ENCODE data around the gene PDZD8.
A peak's percentile ranks its signal among the peaks of the same experiment; 100 is the strongest.

PDZD8 gene, protein sequence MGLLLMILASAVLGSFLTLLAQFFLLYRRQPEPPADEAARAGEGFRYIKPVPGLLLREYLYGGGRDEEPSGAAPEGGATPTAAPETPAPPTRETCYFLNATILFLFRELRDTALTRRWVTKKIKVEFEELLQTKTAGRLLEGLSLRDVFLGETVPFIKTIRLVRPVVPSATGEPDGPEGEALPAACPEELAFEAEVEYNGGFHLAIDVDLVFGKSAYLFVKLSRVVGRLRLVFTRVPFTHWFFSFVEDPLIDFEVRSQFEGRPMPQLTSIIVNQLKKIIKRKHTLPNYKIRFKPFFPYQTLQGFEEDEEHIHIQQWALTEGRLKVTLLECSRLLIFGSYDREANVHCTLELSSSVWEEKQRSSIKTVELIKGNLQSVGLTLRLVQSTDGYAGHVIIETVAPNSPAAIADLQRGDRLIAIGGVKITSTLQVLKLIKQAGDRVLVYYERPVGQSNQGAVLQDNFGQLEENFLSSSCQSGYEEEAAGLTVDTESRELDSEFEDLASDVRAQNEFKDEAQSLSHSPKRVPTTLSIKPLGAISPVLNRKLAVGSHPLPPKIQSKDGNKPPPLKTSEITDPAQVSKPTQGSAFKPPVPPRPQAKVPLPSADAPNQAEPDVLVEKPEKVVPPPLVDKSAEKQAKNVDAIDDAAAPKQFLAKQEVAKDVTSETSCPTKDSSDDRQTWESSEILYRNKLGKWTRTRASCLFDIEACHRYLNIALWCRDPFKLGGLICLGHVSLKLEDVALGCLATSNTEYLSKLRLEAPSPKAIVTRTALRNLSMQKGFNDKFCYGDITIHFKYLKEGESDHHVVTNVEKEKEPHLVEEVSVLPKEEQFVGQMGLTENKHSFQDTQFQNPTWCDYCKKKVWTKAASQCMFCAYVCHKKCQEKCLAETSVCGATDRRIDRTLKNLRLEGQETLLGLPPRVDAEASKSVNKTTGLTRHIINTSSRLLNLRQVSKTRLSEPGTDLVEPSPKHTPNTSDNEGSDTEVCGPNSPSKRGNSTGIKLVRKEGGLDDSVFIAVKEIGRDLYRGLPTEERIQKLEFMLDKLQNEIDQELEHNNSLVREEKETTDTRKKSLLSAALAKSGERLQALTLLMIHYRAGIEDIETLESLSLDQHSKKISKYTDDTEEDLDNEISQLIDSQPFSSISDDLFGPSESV

DNA sequence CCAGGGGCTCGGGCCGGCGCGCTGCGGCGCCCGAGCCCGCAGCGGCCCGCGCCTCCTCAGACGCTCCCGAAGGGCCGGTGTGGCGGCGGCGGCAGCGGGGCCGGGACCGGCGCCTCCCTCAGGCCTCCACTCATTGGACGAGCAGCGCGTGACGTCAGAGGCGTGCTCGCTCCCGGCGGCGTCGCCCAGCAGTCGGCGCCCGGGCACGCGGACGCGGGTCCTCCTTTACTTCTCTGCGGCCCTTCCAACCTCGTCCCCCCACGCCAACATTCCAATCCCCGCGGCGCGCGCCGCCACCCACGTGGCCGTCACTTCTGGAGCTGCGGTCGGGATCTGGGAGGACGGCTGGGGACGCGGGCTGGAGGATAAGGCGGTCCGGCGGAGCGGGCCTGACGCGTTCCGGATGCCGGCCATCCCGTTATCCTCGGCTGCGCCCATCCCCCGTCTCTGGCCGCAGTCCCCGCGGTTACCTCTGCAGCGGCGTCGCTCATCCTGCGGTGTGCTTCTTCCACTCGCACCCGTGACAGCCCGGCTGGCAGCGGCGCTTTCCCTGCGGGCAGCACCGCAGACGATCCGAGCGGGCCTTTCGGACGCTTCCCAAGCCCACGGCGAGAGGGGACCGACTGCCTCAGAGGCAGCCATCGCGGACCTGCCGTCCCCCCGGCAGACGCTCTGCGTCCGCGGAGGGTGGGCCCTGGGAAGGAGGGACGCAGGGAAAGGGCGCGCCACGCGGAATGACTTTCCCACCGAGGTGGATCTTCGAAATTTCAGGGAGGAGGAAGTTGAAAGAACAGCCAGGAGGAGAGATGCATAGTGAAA is at the start of gene PDZD8:
TSS of gene PDZD8 (minus strand) at position 81 of the 819 bp plus-strand sequence. CDS start 213 bp downstream, outside the sequence.
- peak; percentile 91 to 94 for DNase-seq

DNA sequence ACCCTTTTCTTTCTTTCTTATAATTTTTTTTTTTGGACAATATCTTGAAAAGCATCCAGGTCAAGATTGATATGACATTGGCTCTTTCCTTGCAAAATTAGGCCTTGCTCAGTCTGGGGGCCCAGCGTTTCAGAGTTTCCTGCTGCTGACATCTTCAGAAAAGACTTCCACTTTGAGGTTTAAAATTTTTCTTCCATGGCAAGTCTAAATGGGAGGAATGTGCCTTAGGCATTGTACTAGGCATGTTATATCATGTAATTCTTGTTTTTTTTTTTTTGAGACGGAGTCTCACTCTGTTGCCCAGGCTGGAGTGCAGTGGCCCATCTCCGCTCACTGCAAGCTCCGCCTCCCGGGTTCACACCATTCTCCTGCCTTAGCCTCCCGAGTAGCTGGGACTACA is 48.9 kb upstream of the PDZD8 start:
- no peak for DNase-seq

DNA sequence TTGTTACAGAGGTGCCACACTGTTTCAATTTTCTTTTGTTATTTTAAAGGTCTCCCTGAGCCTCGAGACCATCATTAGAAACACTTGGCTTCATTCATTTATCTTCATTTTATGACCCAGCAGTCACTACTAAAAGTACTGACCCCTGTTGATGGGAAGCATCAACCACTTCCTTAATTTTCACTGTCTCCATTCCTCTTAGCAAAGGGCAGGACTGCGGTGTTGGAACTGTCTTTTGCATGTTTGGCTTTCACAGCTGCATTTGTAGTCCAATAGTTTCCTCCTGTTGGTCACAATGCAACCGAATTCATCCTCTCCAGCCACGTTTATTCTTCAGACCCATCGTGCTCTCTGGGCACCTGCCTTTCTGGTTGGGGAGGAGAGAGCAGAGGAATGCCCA is 46.7 kb upstream of the PDZD8 start:
- DNase-seq = no peak

DNA sequence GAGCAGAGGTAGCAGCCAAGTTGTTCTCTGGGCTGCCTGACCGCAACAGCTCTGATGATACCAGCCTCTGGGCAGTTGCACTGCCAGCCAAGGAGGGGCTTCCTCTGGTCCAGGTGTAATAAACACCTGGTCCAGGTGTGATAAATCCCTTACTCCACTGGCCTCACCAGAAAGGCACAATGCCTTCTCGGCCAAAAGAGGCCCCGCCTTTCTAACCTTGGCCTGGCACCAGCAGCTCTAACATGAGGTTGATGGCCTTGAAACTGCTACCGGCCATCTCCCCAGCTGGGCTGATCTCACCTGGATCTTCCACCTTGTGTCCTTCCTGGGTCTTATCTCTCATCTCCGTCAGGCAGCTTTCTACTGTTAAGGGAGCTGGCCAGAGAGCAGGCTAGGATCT is 45.5 kb upstream of the PDZD8 start:
- DNase-seq = no peak

DNA sequence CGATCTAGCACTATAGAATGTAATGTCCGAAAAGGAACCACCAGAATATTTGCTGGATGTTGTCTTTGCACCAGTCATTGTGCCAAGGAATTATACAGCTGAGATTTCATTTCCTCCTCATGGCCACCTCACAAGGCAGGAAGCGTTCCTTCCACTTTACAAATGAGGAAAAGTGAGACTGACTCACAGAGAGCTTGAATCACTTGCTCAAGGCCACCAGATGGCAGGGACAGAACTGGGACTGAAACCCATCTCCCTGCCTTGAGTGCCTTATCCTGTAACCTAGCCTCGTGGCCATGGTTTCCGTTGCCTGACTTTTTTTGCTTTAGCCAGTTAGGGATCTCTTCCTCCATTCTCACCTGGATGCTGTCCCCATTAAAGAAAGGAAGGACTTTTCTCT is 44.7 kb upstream of the PDZD8 start:
- no peak for DNase-seq

DNA sequence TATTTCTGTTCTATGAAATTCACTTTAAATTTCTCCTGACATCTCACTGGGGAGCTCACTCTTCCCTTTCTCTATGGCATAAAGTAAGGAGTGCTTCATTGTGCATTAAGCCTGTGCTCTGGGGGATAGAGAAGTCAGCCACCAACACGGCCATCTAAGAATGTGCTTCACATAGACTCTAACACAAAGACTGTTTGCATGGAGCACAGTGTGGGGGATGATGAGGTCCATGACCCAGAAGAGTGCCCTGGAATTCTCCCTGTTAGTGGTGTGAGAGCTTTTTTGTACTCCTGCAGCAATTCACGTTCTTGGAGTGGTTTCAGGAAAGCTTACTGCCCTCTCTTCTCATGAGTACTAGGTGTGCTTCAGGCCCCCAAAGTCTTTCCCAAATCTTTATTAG is 43.9 kb upstream of the PDZD8 start:
- DNase-seq = no peak

DNA sequence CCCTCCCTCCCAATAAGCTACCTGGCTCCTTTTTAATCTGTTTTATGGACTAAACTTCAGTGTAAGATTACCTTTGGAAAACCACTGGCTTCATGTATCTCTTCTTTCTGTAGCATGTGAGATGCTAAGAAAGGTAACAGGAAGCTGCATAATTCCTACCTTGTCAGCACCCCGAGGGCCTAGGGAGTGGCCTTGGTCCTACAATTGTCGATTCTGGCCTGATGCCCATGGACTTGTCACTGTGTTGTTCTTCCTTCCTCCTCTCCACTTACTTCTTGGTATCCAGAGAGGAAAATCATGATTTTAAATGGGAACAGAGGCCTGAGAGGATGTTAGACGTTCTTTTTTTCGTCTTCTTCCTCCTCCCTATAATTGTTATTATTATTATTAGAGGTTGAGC is 42.9 kb upstream of the PDZD8 start:
- DNase-seq = no peak

DNA sequence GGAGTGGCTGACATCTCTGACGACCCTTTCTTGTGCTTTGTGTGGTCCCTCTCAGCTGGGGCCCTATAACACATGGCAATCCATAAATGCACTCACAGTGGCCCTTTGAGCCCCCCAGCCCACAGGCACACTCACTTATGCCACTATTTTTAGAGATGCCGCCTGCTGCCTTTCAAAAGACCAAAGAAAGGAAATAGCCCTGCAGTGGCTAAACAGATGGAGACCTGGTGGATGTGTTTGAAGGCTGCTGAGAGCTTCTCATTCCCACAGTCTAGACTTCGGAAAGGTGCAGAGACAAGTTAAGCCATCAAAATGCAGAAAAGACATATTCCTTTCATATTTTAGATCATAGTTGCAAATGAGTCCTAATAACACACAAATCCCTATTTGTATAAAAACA is 42.0 kb upstream of the PDZD8 start:
- DNase-seq = no peak

DNA sequence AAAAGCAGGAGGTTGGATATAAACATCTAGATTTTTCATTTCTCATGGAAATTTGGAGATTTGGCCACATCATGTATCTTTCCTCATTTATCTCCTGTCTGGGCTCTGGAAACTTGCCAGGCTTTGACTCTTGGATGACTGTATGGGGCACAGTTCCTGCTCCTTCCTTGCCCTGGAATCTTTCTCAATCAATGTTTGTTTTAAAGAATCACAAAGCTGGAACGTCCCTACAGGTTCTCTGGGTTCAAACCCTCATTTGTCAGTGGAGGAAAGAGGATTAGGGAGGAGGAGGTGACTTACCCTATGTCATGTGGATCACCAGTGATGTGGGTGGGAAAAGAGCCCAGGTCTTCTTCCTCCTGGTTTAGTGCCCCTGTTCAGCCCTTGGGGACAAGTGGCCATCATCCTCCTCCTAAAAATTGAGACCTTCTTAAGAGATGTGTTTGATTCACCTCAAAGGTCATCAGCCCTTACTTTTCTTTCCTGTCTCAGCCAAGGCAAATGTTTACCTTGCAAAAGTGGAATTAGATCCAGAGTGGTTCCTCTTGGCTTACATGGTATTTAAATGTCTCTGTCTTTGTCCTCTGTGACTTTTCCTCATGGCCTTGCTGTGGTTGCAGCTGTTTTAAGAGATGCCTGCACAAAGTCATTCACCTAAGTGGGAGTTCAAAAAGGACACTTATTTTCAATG is 38.8 kb upstream of the PDZD8 start:
- no peak for DNase-seq

DNA sequence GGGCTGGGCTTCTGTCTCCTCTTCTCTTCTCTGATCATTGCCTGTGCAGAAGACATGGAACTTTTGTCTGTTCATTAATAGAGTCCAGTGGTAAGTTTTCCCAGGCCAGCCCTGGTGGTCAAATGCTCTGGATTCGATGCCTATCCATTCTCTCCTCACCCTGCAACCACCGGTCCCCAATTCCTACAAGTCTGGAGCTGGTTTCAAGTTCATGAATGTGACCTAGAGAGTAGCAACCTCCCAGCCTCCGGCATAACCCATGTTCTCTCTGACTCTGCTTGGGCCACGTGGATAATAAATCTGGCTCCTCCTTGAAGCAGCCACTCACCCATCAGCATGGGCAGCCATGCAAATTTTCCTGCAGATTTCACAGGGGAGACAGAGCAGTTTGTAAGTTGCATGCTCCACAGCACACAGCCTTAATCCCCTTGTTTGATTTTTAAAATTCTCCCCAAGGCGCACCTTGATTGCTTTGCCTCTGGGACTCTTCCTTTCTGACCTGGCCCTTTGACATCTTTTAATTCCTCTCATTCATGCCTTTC is 37.3 kb upstream of the PDZD8 start:
- DNase-seq = no peak

DNA sequence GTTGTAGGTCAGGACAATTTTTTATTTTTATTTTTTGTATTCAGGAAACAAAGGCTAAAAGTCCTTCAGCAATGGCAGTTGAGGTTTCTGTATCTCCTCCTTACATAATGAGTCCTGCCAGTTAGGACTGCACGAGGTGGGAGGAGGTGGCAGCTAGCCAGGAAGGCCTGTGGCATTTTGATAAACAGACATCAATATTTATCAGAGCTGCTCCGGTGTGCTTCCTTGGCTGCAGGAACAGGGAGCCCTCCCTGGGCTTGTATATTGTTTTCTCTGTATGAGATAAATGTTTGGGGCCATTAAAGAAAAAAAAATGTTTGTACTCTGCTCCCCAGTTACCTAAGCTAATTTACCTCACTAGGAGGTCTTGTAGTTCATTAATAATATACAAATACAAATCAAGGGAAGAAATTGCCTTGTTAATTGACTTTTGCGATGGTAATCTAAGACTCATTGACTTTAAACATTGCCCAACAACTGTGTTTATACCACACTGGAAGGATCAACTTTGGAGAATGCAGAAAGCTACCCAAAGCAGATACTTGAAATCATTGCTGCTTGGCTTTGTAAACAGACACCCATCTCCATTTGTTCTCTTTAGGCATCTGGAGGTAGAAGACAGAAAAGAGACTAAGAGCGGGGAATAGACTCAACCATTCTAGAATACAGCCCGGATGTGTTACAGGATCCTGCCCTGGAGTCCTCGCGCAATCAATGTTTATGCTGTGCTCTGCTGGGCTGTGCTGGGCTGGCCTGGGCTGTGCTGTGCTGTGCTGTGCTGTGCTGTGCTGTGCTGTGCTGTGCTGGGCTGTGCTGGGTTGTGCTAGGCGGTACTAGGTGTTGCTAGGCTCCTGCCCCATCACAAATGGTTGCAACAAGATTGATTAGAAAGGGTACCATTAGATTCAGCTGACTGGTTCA is 36.5 kb upstream of the PDZD8 start:
- DNase-seq = no peak

DNA sequence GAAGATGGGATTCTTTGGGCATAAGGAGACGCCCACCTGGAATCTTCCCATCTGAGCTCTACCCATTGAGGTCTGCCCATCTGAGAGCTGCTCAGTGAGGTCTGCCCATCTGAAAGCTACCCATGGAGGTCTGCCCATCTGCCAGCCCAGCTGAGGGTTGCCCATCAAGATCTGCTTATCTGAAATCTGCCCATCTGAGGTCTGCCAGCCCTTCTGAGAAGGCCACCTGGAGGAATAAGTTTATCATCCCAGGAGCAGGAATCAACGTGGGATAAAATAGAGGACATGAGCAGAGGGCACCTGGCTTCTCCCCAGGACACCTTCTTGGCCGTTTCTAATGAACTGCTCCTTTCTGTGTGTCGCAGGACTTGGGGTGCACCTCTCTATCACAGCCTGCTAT is 35.3 kb upstream of the PDZD8 start:
- no peak for DNase-seq

DNA sequence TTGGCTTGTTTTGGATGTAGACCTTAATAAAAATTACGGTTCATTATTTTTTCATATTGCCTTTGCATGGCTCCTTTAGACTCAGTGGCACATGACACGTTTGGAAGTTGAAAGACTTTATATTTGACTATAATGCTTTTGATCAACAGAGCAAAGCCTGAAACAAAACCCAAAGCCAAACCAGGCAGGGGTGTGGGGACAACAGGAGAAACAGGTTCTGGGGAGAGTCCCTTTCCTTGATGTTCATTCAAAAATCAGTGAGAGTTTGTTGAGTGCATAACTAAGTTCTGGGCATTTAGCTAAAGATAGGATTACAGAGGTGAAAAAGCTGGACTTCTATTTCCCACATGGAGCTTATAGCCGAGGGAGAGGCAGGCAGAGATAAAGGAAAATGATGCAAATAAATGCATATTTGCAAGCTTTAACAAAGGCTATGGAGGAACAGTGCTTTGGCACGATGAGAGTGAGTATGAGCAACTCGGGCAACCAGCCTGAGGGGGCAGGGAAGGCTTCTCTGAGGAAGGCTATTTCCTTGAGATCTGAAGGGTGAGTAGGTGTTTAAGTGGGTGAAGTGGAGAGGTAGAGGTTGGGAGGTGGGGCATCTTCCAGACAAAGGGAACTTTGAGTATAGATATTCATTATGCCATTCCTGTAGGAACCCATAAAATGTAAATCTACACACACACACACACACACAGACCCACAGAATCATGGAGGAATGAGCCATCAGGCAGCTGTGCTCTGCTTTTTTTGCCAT is 34.5 kb upstream of the PDZD8 start:
- no peak for DNase-seq

DNA sequence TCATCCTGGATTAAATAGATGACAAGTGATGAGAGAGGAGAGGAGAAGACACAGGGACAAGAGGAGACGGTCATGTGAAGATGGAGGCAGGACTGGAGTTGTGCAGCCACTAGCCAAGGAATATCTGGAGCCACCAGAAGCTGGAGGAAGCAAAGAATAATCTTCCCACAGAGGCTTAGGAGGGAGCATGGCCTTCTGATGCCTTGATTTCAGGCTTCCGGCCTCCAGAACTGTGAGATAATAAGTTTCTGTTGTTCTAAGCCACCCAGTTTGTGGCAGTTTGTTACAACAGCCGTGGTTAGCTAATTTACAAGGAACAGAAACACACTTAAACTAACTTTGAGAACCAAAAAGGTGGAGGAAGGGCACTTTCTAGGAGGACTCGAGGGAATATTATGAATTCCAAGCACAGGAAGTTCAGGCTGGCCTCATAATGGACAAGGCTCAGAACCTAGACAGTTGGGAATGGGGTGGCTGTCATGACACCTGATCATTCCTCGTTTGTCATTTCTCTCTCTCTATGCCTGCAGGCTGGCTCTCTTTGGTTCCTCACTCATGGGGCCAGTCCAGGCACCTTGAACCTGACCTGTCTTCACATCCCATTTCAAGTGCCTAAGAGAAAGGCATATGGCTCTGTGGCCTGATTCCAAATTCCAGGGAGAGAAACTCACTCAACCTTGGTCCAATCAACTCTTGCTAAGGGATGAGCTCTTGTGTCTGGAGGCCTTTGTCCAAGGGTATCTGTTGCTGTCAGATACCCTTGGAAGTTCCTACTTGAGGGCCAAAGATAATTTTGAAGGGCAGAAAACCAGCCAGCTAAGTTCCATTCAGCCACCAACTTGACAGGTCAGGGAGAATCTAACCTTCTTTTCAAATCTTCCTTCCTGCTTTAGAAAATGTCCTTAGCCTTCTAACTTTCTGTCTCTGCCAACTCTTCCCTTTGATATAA is 33.5 kb upstream of the PDZD8 start:
- DNase-seq = no peak

DNA sequence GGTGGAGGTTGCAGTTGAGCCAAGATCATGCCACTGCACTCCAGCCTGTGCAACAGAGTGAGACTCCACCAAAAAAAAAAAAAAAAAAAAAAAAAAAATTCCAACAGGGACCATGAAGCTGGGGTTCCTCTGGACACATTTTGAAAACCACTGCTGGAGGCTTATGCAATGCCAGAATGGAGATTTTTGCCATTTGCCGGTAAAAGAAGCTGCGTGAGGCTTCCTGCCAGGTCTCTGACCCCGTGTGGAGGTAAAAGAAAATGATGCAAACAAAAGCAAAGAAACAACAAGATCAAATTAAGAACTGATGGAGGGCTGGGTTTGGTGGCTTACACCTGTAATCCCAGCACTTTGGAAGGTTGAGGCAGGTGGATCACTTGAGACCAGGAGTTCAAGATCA is 30.5 kb upstream of the PDZD8 start:
- no peak for DNase-seq

DNA sequence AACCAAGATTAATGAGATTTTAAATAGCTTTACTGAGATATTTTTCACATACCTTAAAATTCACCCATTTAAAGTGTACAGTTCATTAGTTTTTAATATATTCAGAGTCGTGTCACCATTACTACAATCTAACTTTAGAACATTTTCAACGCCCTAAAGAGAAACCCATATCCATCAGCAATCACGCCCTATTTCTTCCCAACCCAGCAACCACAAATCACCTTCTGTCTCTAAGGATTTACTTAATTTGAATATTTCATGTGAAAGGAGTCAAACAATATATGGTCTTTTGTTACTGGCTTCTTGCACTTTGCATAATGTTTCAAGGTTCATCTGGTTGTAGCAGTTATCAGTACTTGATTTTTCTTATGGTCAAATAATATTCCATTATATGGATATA is 25.1 kb upstream of the PDZD8 start:
- no peak for DNase-seq

DNA sequence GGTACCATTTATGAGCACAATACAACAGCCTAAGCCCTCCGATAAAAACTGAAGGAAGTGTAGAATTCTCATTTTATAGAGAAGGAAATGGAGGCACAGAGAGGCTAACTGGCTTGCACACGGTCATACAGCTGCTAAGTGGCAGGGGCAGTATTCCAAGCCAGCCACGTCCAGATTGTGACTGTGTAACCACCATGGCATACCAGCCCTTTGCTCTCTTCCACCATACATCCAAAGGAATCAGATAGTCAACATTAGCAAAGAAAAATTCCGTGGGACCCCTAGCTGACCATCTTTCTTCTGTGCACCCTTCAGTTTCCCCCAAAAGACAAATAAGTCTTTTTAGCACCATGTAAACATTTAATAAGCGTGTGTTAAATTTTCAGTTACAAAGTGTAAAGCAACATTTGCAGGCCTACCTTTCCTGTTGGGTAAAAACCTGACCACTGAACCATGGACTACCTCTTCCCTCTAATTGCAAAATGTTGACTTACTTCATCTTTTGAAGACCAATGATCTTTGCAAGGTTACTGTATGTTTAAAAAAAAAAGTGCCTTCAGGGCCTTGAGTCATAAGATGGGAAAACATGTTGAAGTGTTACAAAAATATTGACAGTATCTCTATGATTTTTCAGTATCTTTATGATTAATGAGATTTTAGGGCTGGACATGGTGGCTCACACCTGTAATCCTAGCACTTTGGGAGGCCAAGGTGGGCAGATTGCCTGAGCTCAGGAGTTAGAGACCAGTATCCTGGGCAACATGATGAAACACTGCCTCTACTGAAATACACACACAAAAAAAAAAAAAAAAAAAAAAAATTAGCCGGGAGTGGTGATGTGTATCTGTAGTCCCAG is 24.3 kb upstream of the PDZD8 start:
- DNase-seq = no peak

DNA sequence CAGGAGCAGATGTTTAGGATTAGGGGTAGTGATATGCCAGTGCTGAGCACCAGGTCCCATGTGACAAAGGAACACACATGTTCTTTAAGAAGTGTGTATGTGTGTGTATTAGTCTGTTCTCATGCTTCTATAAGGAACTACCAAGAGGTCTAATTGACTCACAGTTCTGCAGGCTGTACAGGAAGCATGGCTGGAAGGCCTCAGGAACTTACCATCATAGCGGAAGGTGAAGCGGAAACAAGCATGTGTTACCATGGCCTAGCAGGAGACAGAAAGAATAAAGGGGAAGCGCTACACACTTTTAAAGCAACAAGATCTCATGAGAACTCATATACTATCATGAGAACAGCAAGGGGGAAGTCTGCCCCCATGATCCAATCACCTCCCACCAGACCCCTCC is 22.8 kb upstream of the PDZD8 start:
- DNase-seq = no peak

Data from stimulated activated CD4-positive, alpha-beta T cell treated with anti-CD3 and anti-CD28 coated beads, Interleukin-2, amount 100 ng/mL, for 24 hours (primary cell).